NCI-H146 treated with DMSO at 0.1 percent for 48 hours (cell line): ENCODE data around the gene NKX2-1.
"Not testable (repeated sequence)": the region's sequence is repeated elsewhere in the genome, so short reads cannot be mapped to it uniquely, and the experiment has no call there.

ENCODE experiments used
- DNase-seq: peaks from one replicate; lab custom pipeline; 2025; ENCODE audit not compliant: unreplicated experiment; lab: John Stamatoyannopoulos, UW

The NKX2-1 gene

DNA sequence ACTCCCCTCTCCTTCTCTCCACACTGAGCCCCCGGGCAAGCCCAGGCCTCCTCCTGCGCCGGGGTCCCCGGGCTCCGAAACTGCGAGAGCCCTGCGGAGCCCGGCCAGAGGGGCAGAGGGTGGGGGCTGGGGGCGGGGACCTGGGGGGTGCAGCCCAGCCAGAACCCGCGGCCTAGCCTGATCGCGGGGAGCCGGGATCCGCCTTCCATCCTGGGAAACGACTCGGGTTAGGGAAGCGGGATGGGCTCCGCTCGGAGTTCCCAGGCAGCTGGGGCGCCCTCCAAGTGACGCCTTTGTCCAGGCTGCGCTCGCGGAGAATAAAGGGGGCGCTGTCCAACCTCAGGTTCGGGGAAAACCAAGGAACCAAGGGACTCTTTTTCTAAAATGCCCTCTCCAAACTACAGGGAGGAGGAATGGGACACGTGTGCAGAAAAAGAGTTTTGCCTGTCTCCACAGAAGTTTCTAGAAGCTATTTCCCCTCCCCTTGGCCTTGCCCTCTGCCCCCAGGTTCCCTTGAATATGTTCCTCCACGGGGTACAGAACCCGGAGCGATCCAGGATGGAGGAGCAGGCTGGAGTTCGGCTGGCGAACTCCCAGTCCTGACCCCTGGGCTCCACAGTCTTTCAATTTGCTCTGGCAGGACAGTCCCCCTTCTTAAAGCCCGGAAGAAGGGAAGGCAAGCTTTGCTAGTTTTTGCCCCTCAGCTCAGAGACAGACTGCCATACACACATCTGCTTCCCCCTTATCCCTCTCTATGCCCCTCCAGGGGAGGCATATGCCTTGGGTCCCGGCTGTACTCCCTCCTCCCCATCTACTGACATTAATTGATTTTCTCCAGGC is 13.9 kb downstream of the NKX2-1 start:
- no peak for DNase-seq

DNA sequence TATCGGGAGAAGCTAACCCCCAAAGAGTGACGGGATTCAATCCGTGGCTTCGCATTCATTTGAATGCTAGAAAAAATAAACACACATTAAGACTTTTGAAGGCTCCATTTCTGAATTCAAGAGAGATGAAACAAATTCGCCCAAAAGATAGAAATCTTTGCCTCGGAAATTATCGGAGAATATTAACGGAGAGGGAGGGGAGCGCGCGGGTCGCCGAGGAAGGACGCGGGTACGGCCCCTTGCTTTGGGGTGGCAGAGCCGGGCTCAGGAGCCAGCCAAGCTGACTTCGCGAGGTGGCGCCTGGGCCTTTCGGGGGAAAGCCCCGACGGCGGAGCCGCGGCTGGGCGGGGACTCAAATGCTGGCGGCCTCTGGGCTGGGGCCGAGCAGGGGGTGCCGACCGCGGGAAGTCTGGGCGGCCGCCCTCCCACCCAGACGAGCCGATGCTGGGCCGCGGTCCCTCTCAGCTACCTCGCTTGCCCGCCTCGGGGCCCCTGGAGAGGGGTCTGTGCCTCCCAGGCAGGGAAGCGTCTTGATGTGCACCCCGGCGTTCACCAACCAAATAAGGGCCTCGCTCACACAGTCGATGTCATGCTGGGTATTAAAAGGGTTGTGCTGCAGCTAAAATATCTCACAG is 14.7 kb downstream of the NKX2-1 start:
- no peak for DNase-seq

DNA sequence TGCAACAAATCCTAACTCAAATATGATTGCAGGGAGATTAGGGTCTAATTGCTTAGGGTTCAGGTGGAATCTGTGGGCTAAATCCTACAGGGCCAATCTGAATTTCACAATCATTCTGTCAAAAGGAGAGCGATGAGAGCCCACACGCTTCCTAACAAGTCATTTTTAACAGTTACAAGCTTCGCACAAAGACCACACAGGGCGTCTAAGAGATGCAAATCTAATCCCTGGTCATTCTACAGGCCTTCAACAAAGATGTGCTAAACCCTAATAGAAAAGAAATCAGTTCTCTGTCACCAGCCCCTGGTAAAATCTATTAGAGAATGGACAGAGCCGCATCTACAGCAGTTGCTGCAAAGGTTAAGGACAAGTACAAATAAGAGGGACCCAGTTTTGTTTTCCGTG is 15.3 kb downstream of the NKX2-1 start:
- DNase-seq = no peak

DNA sequence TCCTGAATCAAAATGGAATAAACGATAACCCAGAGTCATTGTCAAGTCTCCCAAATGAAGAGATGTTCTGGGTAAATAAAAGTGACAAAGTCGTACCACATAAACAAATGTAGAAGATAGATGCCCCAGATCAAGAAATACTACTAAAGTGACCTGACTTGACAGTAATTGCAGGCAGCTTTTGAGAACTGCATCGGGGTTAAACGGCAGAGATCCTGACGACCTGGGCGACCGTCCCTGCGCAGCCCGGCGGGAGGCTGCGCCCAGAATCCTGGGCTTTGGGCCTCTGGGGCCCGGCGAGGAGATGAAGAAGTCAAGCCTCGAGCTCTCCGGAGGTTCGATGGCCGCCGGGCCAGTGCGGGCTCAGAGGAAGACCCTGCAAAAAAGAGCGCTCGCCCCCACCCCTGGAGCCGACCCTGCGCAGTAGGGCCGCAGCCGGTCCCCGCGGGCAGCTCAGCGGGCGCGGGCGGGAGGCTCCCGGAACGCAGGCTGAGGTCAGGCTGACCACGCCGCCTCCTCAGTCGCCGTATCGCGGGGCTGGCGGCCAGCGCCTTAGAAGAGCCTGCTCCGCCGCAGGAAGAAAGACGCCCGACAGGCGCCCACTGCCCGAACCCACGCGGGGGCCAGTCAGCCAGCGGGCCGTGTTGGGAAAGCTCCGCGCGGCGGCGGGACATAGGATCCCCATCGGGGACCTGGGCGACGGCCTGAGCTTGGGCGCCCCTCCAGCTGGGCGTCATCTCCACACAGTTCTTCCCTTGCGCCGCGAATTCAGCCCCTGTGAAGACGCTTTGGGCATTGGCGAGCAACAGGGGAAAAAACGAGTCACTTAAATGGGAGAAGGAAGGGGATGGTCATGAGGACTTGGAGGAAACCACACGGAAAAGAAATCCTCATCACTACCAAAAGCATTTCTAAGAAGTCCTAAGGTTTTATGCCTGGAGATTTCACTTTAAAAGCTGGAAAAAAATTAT is 16.0 kb downstream of the NKX2-1 start:
- DNase-seq = no peak

DNA sequence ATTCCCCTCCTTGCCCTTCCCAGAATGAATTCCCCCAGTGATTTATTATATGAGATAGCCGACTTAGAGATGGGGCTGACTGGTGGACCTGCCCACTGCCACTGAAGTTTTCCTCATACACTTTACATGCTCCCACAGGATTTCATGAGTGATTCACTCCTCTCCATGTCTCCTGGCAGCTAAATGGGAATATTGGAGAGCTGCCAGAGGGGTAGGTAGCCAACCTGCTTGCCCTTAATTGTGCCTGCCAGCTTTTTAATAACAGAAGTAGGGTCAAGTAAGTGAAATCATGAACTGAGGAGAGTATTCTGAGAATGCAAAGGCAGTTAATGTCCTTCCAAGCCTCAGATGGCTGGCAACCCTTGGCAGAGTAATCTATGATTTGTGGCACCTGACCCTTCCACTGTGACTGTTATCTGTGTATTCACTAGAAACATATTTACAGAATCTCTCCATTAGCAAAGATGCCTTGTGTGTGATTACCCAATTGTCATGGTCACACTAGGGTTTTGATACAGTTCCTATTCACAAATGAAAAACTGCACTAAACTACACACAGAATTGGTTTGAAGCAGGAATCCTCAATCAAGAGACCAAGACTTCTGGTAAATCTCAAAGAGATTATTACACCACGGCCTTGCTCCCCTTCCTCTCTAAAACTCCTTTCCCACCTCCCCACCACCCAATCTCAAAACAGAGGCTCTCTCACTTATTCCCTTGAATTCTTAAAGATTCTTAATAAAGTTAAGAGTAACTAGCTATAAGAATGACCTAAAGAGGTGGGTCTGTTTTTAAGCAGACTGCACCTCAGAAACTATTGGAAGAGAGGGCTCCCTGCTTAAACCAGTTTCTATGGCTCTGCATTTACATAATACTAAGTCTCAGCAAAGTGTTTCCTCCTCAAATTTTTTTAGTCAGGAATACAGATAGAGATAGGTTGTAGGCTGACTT is 17.2 kb downstream of the NKX2-1 start:
- no peak for DNase-seq

DNA sequence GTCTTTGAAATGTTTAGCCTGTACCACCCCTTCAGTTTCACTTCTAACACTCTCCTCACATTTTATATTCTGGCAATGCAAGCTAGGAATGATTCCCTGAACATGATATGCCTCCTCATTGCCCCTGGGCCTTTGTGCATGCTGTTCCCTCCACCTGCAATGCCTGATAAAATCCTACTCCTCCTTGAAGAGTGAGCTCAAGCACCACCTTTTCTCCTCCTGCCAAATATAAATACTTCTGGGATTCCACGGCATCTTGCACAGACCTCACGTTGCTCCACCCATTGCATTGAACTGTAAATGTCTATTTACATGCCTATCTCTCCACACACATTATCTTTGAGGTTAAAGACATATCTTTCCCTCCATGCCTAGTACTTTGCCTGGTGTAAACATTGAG is 21.1 kb downstream of the NKX2-1 start:
- no peak for DNase-seq

DNA sequence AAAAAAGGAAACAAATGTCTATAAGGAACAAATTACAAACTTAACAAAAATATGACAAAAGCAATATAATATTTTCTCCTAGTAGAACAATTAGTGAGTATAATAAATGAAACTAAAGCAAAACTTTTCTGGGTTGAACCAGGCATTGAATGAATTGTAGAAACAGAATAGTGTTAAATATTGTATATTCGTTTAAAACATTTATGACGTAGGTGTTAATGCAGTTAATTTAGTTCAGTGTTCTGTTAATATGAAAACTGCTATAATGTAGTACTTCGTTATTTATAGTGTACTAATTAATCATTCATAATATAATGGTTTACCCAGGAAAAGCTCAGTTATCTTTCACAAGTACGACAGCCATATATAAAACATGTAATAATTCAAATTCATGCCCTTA is 23.7 kb downstream of the NKX2-1 start:
- no peak for DNase-seq

DNA sequence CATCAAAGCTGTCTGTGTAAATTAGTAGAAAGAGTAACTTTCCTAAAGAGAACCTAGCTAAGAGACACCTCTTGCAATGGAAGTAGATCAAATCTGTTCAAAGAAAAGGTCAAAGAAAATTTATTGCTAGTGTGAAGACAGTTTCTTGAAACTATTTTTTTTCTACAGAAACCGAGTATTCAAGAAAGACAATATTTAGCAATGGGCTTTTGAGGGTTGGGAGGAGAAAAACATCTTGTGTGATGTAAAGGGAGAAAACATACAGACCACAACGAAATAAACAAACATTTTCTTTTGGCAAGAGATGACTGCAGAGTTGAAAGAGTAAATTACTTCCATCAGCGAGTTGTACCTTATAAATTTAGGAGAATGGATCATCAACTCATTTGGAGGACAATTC is 24.4 kb downstream of the NKX2-1 start:
- no peak for DNase-seq

DNA sequence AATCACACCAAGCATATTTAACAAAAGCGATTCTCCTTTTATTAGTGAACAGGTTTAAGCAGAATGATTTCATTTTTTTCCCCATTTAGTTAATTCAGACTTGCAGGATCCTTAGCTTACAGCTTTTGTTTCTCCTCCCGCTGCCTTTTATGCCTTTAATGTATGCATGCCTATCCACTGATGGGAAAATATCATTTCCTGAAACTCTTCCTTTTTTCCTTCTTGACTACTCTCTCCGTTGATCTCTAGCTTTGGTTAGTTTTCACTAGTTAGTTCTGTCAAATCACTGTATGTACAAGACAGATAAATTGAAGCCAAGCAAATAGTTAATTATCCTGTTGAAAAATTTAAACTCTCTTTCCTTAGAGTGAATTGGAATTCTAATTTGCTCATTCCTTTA is 26.3 kb downstream of the NKX2-1 start:
- DNase-seq = no peak

DNA sequence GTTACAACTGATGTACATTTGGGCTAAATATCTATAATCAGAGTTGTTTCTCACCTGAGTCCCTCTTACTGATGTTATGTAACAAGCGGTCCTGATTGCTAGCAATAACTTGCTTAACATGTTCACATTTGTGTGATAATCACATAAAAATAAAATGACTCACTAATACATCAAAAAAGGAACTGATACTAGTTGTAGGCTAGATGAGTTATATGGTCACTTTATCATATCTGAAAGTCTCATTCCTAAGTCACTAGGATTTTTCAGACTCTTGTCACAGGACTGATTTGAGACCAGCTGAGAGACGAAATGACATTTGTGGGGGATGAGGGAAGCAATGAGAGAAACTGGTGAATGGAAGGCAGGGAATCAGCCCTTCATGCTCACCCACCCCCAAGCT is 34.3 kb downstream of the NKX2-1 start:
- DNase-seq = no peak

DNA sequence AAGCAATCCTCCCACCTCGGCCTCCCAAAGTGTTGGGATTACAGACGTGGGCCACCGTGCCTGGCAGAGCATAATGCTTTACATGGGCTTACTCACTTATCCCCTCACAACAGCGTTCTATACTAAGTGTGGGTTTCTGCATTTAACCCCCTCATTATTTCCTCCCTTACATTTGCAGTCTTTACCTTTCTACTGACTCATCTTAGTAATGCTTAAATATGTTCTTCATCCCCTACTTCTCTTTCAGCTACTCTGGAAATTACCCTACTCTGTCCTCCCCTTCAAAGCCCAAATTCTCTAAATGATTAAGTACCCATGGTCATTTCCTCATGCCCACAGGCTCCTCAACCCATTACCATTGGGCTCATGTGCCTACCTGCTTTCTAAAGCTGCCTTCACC is 40.7 kb downstream of the NKX2-1 start:
- no peak for DNase-seq

DNA sequence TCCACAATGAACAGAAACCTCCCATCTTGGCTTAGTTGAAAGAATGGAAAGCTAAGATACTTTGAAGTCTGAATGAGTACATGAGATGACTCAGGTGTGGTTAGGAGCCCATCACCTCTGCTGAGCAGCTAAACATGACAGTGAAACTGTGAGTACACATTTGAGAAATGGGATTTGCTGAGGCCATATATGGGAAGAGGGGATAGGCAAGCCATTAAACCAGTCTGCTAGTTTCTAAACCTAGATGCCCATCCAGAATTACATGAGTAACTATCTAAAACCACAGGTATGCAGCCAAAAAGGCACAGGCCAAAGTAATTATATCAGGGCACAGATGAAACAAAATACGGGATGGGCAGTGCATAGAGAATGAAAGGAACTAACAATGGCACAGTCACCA is 41.2 kb downstream of the NKX2-1 start:
- no peak for DNase-seq

DNA sequence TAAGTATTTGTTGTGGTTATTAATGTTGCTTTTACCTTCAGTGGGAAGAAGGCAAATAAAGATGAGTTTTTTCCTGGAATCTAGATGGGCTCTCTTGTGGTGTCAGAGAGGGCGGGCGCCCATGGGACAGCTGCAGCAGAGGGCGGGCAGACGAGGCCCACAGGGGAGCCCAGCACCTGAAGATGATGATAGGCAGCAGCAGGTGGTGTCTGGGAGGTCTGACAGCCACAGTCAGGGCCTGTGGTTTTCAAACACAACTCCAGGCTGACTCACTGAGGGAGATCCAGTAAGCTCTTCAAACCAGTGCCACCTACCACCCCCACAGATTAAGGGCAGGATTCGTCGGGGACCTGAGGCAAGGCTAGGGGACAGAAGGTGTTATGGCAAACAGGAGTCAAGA is 42.8 kb downstream of the NKX2-1 start:
- DNase-seq = no peak

DNA sequence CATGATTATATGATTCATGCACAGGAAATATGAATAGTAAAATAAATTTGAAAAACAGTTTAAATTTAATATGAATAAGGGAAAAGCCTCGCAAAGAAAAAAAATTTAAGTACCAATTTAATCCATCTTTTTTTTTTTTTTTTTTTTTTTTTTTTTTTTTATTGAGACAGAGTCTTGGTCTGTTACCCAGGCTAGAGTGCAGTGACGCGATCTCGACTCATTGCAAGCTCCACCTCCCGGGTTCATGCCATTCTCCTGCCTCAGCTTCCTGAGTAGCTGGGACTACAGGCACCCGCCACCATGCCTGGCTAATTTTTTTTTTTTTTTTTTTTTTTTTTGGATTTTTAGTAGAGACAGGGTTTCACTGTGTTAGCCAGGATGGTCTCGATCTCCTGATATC is 44.0 kb downstream of the NKX2-1 start:
- not testable (repeated sequence) for DNase-seq

DNA sequence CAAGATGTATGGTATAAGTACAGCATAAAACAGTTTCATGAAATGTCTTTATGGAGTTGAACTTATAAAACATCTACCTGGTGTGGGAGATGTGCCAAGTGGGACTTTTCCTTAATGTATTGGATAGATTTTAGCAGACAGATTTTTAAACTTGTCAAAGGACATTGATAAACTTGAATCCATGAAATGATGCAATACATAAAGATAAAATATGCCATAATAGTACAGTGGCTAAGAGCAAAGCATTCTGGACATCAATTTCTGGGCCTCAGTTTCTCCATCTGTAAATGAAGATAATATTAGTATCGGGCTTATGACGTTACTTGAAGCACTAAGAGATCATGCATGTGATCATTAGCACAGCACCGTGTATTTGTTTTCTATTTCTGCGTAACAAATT is 45.4 kb downstream of the NKX2-1 start:
- no peak for DNase-seq

DNA sequence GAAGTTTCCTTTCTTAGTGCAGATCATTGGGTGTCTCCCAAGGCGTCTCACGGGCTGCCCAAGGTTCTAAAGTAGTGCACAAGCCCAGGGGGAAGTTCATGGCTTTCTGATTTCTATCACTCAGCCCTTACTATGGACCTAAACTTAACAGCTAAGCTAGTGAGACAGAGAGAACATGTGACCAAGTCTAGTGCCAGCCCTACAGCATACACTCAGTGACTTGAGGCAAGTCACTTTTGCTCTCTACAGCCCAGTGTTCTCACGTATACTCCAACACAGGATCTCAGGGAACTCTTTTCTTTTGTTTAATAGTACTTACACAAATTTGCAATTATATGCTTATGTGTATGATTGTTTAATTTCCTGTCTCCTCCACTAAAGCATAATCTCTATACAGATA is 48.6 kb downstream of the NKX2-1 start:
- DNase-seq = no peak

DNA sequence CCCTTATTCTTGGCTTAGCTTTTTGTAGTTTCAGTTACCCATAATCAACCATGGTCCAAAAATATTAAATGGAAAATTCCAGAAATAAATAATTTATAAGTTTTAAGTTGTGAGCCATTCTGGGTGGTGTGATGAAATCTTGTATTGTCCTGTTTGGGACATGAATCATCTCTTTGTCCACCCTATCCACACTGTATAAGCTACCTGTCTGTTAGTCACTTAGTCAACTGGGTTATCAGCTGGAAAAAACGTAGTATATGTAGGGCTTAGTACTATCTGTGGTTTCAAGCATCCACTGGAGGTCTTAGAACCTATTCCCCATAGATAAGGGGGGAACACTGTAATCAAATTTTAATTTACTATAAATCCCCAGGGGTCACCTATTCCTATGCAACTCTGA is 52.7 kb downstream of the NKX2-1 start:
- no peak for DNase-seq
